ENCODE measurements around the gene CYTL1. TPM values are rescaled to one million over a fixed set of nuclear protein-coding genes. Genes with fewer than 3 reads are reported as not detected.

Gene CYTL1
- total RNA-seq, 1 donor from 2014 or later: not detected

GRCh38 chr4:5030927-5031326 is 11.7 kb upstream of the CYTL1 start:
- Histone ChIP-seq H3K36me3 (ENCODE audit: control insufficient read depth, insufficient read depth, low read length) (no peaks in the 10 kb centered on the region), H3K27me3 (ENCODE audit: control insufficient read depth, insufficient read depth, low read length) (peaks cover 1% of the 10 kb centered on the region), H3K4me3 (ENCODE audit: low read depth, low read length) (no peak overlapping the region)
- FAIRE-seq (no peak), DNase-seq (ENCODE audit: low read depth) (no peak)
- TF ChIP-seq CTCF (IDR thresholded peaks at IDR 0.05; ENCODE audit: insufficient read depth, low read length, severe bottlenecking): no peak

GRCh38 chr4:5030221-5030620 is 11.0 kb upstream of the CYTL1 start:
- Histone ChIP-seq H3K36me3 (ENCODE audit: control insufficient read depth, insufficient read depth, low read length) (no peaks in the 10 kb centered on the region), H3K4me3 (ENCODE audit: low read depth, low read length) (no peak overlapping the region), H3K27me3 (ENCODE audit: control insufficient read depth, insufficient read depth, low read length) (peaks cover 1% of the 10 kb centered on the region)
- DNase-seq (ENCODE audit: low read depth): no peak
- no peak for FAIRE-seq
- no peak for TF ChIP-seq CTCF (IDR thresholded peaks at IDR 0.05; ENCODE audit: insufficient read depth, low read length, severe bottlenecking)

GRCh38 chr4:5029447-5029846 is 10.2 kb upstream of the CYTL1 start:
- no peak for TF ChIP-seq CTCF (IDR thresholded peaks at IDR 0.05; ENCODE audit: insufficient read depth, low read length, severe bottlenecking)
- Histone ChIP-seq H3K4me3 (ENCODE audit: low read depth, low read length) (no peak overlapping the region), H3K27me3 (ENCODE audit: control insufficient read depth, insufficient read depth, low read length) (peaks cover 1% of the 10 kb centered on the region), H3K36me3 (ENCODE audit: control insufficient read depth, insufficient read depth, low read length) (no peaks in the 10 kb centered on the region)
- DNase-seq (ENCODE audit: low read depth): no peak
- FAIRE-seq: no peak

- FAIRE-seq (no peak), DNase-seq (ENCODE audit: low read depth) (no peak)
- Histone ChIP-seq H3K27me3 (ENCODE audit: control insufficient read depth, insufficient read depth, low read length) (peaks cover 1% of the 10 kb centered on the region), H3K36me3 (ENCODE audit: control insufficient read depth, insufficient read depth, low read length) (no peaks in the 10 kb centered on the region), H3K4me3 (ENCODE audit: low read depth, low read length) (no peak overlapping the region)
- TF ChIP-seq CTCF (IDR thresholded peaks at IDR 0.05; ENCODE audit: insufficient read depth, low read length, severe bottlenecking): no peak
Observed at GRCh38 chr4:5028480-5028879, 9.2 kb upstream of the CYTL1 start.

- no peak for FAIRE-seq
- Histone ChIP-seq H3K4me3 (ENCODE audit: low read depth, low read length) (no peak overlapping the region), H3K27me3 (ENCODE audit: control insufficient read depth, insufficient read depth, low read length) (peaks cover 1% of the 10 kb centered on the region), H3K36me3 (ENCODE audit: control insufficient read depth, insufficient read depth, low read length) (no peaks in the 10 kb centered on the region)
- no peak for TF ChIP-seq CTCF (IDR thresholded peaks at IDR 0.05; ENCODE audit: insufficient read depth, low read length, severe bottlenecking)
- DNase-seq (ENCODE audit: low read depth): no peak
Observed at GRCh38 chr4:5027346-5027745, 8.1 kb upstream of the CYTL1 start.

- H3K27me3 ChIP-seq (ENCODE audit: control insufficient read depth, insufficient read depth, low read length): peaks cover 1% of the 10 kb centered on the region
- no peak for FAIRE-seq
Observed at GRCh38 chr4:5026371-5026770, 7.1 kb upstream of the CYTL1 start.

More at GRCh38 chr4:5026371-5026770, 7.1 kb upstream of the CYTL1 start:
- no peak for DNase-seq (ENCODE audit: low read depth)
- Histone ChIP-seq H3K4me3 (ENCODE audit: low read depth, low read length) (no peak overlapping the region), H3K36me3 (ENCODE audit: control insufficient read depth, insufficient read depth, low read length) (no peaks in the 10 kb centered on the region)
- no peak for TF ChIP-seq CTCF (IDR thresholded peaks at IDR 0.05; ENCODE audit: insufficient read depth, low read length, severe bottlenecking)
